ENCODE measurements around the gene CENPP.

Gene CENPP

DNA sequence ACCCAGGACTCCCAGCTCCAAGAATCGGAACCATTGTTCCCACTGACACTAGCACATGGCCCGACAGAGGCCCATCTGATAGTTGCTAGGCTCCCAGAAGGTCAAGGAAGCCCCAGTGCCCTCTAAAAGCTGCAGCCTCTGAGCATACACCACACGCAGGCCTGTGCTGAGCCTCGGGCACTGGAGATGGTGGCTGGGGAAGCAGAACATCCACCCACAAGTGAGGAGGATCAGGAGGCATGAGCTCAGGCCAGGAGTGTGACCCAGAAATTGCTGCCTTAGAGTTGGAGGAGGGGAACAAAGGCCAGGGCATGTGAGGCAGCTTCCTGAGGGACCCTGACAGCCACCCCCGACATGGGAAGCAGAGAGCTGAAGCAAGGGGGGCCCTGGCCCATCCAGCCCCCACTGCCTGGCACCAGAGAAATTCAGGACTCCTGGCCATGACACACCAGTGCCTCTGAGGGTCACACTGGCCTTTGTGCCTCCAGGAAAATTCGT is 322.8 kb downstream of the CENPP start:
- TF ChIP-seq L3MBTL2 (conservative IDR thresholded peaks at IDR 0.05) (no peak), HDGF (IDR thresholded peaks at IDR 0.05; ENCODE audit: borderline replicate concordance) (no peak), FOXK2 (IDR thresholded peaks at IDR 0.05) (no peak), ARNT (IDR thresholded peaks at IDR 0.05) (no peak), SP1 (IDR thresholded peaks at IDR 0.05) (no peak), SUZ12 (IDR thresholded peaks at IDR 0.05) (no peak), BHLHE40 (IDR thresholded peaks at IDR 0.05; ENCODE audit: borderline replicate concordance) (no peak), LEF1 (IDR thresholded peaks at IDR 0.05; ENCODE audit: borderline replicate concordance) (no peak), TARDBP (IDR thresholded peaks at IDR 0.05) (no peak), FOXA1 (IDR thresholded peaks at IDR 0.05) (no peak)
- TF ChIP-seq, protein P1, sequence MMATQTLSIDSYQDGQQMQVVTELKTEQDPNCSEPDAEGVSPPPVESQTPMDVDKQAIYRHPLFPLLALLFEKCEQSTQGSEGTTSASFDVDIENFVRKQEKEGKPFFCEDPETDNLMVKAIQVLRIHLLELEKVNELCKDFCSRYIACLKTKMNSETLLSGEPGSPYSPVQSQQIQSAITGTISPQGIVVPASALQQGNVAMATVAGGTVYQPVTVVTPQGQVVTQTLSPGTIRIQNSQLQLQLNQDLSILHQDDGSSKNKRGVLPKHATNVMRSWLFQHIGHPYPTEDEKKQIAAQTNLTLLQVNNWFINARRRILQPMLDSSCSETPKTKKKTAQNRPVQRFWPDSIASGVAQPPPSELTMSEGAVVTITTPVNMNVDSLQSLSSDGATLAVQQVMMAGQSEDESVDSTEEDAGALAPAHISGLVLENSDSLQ (IDR thresholded peaks at IDR 0.05) = no peak
- POLR2A ChIA-PET = no interaction called here
- no peak for DNase-seq (ENCODE audit: extremely low spot score)
- CTCF ChIA-PET = no interaction called here

DNA sequence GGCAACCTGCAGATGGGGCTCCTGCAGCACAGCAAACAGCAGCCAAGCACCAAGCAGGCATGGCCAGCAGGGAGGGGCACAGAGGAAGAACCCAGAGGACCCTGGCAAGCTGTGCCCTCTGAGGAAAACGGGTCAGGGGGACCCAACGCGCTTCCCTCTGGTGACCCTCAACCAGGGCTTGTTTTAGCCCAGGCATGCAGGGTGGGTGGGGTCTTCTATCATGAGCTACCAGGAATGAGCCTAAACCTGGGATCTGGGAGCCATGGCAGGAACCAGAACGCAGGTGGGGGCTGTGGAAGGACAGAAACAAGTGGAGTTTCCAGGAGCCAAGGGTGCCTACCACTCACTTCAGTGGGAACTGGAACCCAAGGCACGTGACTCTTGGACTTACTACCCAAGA is 323.3 kb downstream of the CENPP start:
- CTCF ChIA-PET = no interaction called here
- POLR2A ChIA-PET = no interaction called here
- TF ChIP-seq FOXA1 (IDR thresholded peaks at IDR 0.05) (no peak), ELF4 (IDR thresholded peaks at IDR 0.05) (no peak), SUZ12 (IDR thresholded peaks at IDR 0.05) (no peak), FOXK2 (IDR thresholded peaks at IDR 0.05) (no peak), TARDBP (IDR thresholded peaks at IDR 0.05) (no peak), BHLHE40 (IDR thresholded peaks at IDR 0.05; ENCODE audit: borderline replicate concordance) (no peak), L3MBTL2 (conservative IDR thresholded peaks at IDR 0.05) (no peak), NFRKB (IDR thresholded peaks at IDR 0.05) (no peak), FOXM1 (IDR thresholded peaks at IDR 0.05; ENCODE audit: borderline replicate concordance) (no peak)
- no peak for DNase-seq (ENCODE audit: extremely low spot score)

DNA sequence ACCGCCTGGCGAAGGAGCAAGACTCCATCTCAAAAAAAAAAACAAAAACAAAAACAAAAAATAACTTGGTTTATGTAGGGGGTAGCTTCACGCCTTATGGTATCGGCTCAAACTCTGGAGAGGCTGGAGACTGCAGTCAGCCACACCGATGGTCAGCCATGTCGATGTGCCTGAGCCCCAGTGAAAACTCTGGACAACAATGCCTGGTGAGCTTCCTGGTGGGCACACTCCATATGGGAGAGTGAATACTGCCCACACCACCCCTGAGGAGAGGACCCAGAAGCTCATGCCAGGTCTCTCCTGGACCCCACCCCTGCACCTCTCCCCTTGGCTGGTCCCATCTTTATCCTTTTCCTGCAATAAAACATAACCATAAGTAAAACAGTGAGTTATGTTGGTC is 324.5 kb downstream of the CENPP start:
- CTCF ChIA-PET = no interaction called here
- no peak for DNase-seq (ENCODE audit: extremely low spot score)
- POLR2A ChIA-PET = no interaction called here
- no peak for TF ChIP-seq FOXM1 (IDR thresholded peaks at IDR 0.05; ENCODE audit: borderline replicate concordance)
- no peak for TF ChIP-seq ZNF384 (IDR thresholded peaks at IDR 0.05)
- TF ChIP-seq FOXA1 (IDR thresholded peaks at IDR 0.05) = no peak
- TF ChIP-seq, protein P1 (IDR thresholded peaks at IDR 0.05) = no peak
- no peak for TF ChIP-seq ARNT (IDR thresholded peaks at IDR 0.05)
- no peak for TF ChIP-seq L3MBTL2 (conservative IDR thresholded peaks at IDR 0.05)
- no peak for TF ChIP-seq FOXK2 (IDR thresholded peaks at IDR 0.05)
- no peak for TF ChIP-seq ELF4 (IDR thresholded peaks at IDR 0.05)
- no peak for TF ChIP-seq NFRKB (IDR thresholded peaks at IDR 0.05)
- no peak for TF ChIP-seq SUZ12 (IDR thresholded peaks at IDR 0.05)
- TF ChIP-seq TARDBP (IDR thresholded peaks at IDR 0.05) = no peak
- TF ChIP-seq BHLHE40 (IDR thresholded peaks at IDR 0.05; ENCODE audit: borderline replicate concordance) = no peak
- TF ChIP-seq HDGF (IDR thresholded peaks at IDR 0.05; ENCODE audit: borderline replicate concordance) = no peak

DNA sequence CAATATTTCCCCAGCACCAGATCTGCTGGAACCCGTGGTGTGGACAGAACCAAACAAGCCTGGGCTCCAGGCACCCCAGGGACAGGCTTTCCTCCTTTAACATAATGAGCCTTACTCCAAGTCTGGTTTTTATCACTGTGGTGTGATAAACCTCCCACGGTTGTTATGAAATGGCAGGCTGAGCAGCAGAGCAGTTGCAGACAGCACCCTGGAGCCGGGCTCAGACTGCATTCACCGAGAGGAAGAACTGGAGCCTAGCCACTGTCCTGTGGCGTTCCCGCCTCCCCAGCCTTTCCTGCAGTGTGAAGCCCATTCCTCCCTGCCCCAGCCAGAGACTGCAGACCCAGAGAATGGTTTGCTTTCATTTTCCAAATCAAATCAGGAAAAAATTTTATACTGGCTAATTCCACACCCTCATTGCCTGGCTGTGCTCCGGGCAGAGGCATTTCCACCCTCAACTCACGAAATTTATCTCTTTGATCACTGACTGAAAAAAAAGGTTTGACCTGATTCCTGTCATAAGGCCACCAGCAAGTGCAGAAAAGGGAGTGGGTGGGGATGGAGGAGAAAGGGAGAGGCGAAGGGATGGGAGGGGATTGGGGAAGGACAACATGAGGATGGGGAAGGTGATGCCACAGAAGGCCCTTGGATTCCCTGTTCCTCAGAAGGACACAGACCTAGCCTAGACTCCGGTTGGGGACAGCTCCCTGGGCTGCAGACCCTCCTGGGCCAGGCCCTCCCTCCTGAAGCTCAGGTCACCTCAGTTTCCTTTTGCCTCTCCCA is 325.3 kb downstream of the CENPP start:
- TF ChIP-seq ELF4 (IDR thresholded peaks at IDR 0.05) (no peak), BHLHE40 (IDR thresholded peaks at IDR 0.05; ENCODE audit: borderline replicate concordance) (no peak), LEF1 (IDR thresholded peaks at IDR 0.05; ENCODE audit: borderline replicate concordance) (no peak), L3MBTL2 (conservative IDR thresholded peaks at IDR 0.05) (no peak), HDGF (IDR thresholded peaks at IDR 0.05; ENCODE audit: borderline replicate concordance) (no peak), ZNF384 (IDR thresholded peaks at IDR 0.05) (no peak)

DNA sequence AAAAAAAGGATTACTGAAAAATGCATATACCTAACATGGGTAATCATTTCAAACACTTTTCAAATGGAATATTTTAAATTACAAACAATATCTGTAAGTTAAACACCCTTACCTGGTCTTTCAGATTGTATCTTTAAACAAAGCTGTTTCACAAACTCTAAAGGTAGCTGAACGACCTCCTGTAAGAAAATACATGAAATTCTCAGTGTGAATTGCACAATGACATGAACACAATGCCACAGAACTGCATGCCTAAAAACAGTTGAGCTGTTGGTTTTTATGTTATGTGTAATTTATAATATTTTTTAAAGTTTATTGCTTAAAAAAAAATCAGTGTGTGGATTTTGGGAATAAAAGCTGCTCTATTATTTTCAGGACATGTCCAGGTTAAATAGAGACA is 326.7 kb downstream of the CENPP start:
- TF ChIP-seq NFRKB (IDR thresholded peaks at IDR 0.05) (no peak), ZNF384 (IDR thresholded peaks at IDR 0.05) (no peak), FOXA1 (IDR thresholded peaks at IDR 0.05) (no peak), FOXM1 (IDR thresholded peaks at IDR 0.05; ENCODE audit: borderline replicate concordance) (no peak), CTBP1 (IDR thresholded peaks at IDR 0.05; ENCODE audit: borderline replicate concordance) (no peak), BHLHE40 (IDR thresholded peaks at IDR 0.05; ENCODE audit: borderline replicate concordance) (no peak), ARNT (IDR thresholded peaks at IDR 0.05) (no peak), TARDBP (IDR thresholded peaks at IDR 0.05) (no peak), SUZ12 (IDR thresholded peaks at IDR 0.05) (no peak), SP1 (IDR thresholded peaks at IDR 0.05) (no peak), ELF4 (IDR thresholded peaks at IDR 0.05) (no peak), HDGF (IDR thresholded peaks at IDR 0.05; ENCODE audit: borderline replicate concordance) (no peak), L3MBTL2 (conservative IDR thresholded peaks at IDR 0.05) (no peak), LEF1 (IDR thresholded peaks at IDR 0.05; ENCODE audit: borderline replicate concordance) (no peak), FOXK2 (IDR thresholded peaks at IDR 0.05) (no peak)
- TF ChIP-seq, protein P1 (IDR thresholded peaks at IDR 0.05) = no peak
- DNase-seq (ENCODE audit: extremely low spot score) = no peak
- CTCF ChIA-PET = interaction anchor here (0.6 kb wide), 1 partner anchor 23 kb away, joined by 3 read pairs; no protein-coding TSS in a partner anchor
- POLR2A ChIA-PET = no interaction called here

More for the DNA sequence above, 325.3 kb downstream of the CENPP start:
- ChIA-PET CTCF (no interaction called here), POLR2A (no interaction called here)
- no peak for DNase-seq (ENCODE audit: extremely low spot score)
